Esophagus squamous epithelium (tissue), 5 donors: ENCODE measurements around the gene LKAAEAR1. TPM values are rescaled to one million over a fixed set of nuclear protein-coding genes. Genes with fewer than 3 reads are reported as not detected.
A peak's percentile ranks its signal among the peaks of the same experiment; 100 is the strongest.

ENCODE experiments used
- DNase-seq: peaks from one replicate; lab custom pipeline; 2025; lab: John Stamatoyannopoulos, UW
- H3K27ac ChIP-seq, 4 donors: fragments of 200-600 bp; sonication (generic); one replicate each; pipeline ENCODE4 v1.5.1; 2016 to 2019; ENCODE audit warnings: mild to moderate bottlenecking in 1 of 4
- H3K27me3 ChIP-seq, 4 donors: fragments of 200-600 bp; sonication (generic); 1 replicate in 3 of 4; 2 replicates in 1 of 4; pipeline versions ENCODE4 v1.5.1 to v1.6.0; 2017 to 2021; ENCODE audit warnings: antibody characterized with exemption in 1 of 4
- H3K36me3 ChIP-seq, 3 donors: fragments of 200-600 bp; sonication (generic); one replicate each; pipeline ENCODE4 v1.5.1; 2016 to 2019
- H3K4me1 ChIP-seq, 3 donors: fragments of 200-600 bp; sonication (generic); one replicate each; pipeline ENCODE4 v1.5.1; 2017 to 2019
- H3K4me3 ChIP-seq, 4 donors: fragments of 200-600 bp; sonication (generic); 1 replicate in 3 of 4; 2 replicates in 1 of 4; pipeline ENCODE4 v1.5.1; 2016 to 2019; ENCODE audit warnings: mild to moderate bottlenecking in 2 of 4, moderate library complexity in 1 of 4
- H3K9me3 ChIP-seq, 3 donors: fragments of 200-600 bp; sonication (generic); one replicate each; pipeline ENCODE4 v1.5.1; 2016 to 2019
- POLR2A ChIP-seq, 4 donors: fragments of 450-650 bp; IDR thresholded peaks; one replicate each; pipeline ENCODE4 v1.6.1; 2017; ENCODE audit warnings: antibody characterized with exemption in 4 of 4, mild to moderate bottlenecking in 4 of 4, moderate library complexity in 3 of 4
- WGBS, 2 donors: methylation state at CpG; one replicate each; pipeline ENCODE4 v1.1.5; 2018; 5-methylcytosine and 5-hydroxymethylcytosine counted together
- intact Hi-C: fragments of 100-400 bp; cut with DNase I; formaldehyde crosslinking; loops from one replicate; pipeline ENCODE4 v1.15.0; 2022
- total RNA-seq, 4 donors: library from RNA; depleted of rRNA; stranded (reverse); fragments of >200 nt; gene quantifications; one replicate each; pipeline ENCODE4 v1.1.0, GENCODE V29; 2016
- TF ChIP-seq, protein P1 (sequence below), 6 experiments: fragments of 450-650 bp in 4 of 6; fragments of 200-600 bp in 2 of 6; sonication (generic) in 2 of 6; IDR thresholded peaks; one replicate each; pipeline ENCODE4 v1.5.1; 2016 to 2019; ENCODE audit warnings: antibody characterized with exemption in 6 of 6, mild to moderate bottlenecking in 4 of 6, moderate library complexity in 4 of 6
- donor health status: DM: yes; HTN: yes; CAD: no.

Gene LKAAEAR1
- total RNA-seq, 4 donors from 2014 or later = not detected

DNA sequence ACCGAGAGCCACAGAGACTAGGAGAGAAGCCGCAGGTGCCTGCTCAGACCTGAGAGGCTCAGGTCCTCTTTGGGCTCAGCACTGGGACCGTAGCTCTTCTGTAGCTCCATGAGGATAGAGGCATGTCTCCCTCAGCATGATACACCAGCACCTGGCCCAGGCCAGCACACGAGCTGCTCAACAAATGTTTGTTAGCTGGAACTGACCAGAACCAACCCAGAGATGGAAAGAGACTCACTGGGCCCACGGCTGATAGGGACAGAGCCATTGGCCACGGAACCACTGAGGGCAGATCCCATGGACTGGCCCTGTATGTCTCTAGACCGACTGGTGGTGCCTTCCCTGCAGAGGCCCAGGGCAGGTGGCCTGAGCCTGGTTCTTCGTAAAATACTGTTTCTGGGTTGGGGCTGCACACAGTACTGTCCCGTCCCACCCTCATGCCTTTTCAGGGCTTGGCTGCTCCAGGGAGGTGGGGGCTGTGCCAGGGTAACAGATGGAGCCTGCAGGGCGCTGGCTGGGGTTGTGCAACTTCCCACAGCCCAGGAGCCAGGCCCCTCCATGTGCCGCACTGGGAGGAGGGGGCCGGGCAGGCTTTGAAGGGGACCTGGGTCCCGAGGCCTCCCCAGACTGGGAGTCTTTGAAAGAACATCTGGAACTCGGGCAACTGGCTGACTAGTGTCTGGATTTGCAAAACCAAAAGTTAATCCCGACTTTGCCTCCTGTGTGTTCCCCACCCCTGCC, 43.0 kb downstream of the LKAAEAR1 start:
- Histone ChIP-seq H3K36me3 (no peaks in the 10 kb centered on the region), H3K4me3 (peak overlapping the region in 1 of 4 donors; percentile 68), H3K4me1 (peaks cover 46 to 85% (median 59%) of the 10 kb centered on the region in 3 donors), H3K27ac (peak overlapping the region; percentile 28 to 87 (median 66)), H3K27me3 (peaks cover 0 to 90% (median 0%) of the 10 kb centered on the region in 4 donors), H3K9me3 (no peaks in the 10 kb centered on the region)
- DNase-seq = no peak
- intact Hi-C loops = no loop called here
- WGBS, 2 donors = 51 to 66% methylated on average over 2 to 7 of the region's 15 CpGs
- TF ChIP-seq, protein P1, sequence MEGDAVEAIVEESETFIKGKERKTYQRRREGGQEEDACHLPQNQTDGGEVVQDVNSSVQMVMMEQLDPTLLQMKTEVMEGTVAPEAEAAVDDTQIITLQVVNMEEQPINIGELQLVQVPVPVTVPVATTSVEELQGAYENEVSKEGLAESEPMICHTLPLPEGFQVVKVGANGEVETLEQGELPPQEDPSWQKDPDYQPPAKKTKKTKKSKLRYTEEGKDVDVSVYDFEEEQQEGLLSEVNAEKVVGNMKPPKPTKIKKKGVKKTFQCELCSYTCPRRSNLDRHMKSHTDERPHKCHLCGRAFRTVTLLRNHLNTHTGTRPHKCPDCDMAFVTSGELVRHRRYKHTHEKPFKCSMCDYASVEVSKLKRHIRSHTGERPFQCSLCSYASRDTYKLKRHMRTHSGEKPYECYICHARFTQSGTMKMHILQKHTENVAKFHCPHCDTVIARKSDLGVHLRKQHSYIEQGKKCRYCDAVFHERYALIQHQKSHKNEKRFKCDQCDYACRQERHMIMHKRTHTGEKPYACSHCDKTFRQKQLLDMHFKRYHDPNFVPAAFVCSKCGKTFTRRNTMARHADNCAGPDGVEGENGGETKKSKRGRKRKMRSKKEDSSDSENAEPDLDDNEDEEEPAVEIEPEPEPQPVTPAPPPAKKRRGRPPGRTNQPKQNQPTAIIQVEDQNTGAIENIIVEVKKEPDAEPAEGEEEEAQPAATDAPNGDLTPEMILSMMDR (IDR thresholded peaks at IDR 0.05) = no peak
- no peak for TF ChIP-seq POLR2A (IDR thresholded peaks at IDR 0.05)

DNA sequence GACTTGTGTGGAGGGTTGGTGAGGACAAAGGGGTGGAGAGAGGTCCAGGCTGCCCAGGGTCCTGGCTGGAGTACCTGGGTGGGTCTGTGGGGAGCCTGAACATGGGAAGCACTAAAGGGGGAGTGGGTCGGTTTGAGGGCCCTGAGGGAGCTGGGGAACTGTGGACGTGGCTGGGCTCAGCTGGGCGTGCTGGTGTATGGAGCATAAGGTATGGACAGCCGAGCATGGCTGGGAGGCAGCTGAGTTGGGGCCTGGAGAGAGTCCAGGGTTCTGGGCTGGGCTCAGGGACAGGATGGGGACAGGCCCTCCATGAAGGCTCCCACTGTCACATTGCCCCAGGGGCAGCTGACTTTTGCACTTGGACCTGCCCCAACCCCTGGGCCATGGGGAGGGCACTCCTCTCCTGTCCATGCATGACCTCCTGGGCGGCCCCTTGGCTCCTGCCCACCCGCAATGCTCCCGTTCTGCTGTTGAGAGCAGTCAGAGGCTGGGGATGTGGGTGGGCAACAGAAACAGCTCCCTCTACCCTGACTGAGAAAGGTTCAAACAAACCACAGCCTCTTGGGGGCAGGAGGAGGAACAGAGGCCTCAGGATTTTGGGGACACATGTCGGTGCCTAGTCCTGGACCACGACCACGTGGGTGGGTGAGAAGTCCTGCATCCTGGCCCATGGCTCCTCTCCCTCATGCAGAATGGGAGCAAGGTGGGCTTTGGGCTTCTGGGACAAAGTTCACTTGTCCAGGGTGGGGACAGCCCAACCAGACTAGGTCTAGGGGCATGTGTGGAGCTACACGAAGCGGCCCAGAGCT, 43.8 kb downstream of the LKAAEAR1 start:
- H3K27me3 ChIP-seq = peaks cover 0 to 85% (median 0%) of the 10 kb centered on the region in 4 donors

DNA sequence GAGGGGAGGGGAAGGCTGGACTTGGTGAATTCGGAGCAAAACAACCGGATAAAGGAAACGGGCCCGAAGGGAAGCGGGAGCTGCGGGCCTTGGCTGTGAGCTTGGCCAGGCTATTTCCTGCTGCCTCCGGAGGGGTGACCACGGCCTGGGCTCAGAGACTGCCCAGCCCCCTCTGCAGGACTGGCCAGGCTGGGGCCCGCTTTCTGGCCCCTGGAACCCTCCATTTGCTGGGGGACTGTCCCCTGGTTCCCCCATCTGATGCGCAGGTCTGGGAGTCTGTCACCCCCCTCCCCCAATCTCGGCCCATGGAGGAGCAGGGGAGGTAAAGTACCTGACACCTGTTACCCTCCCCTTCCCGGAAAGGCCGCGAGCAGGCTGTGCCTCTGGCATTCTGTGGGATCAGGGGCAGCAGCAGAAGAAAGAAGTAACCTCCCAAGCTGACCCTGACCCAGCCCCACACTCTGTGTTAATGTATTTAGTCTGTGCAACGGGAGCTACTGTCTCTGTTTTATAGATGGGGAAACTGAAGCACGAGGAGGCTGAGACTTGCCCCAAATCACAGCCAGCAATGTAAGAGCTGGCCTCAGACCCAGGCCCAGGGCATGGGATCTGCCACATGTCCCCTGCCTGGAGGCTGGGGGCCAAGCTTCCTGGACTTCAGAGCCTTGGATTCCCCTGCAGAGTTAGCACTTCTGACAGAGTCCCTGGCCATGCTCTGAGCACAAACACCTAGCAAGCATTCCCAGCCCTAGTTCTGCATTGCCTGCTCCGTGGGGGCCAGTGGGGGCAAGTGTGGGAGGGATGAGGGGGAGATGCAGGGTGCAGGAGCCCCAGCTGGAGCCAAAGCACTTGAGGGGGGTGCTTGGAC, 44.7 kb downstream of the LKAAEAR1 start:
- intact Hi-C loops = loop anchor here (10.0 kb wide), 1 partner anchor 55 kb away; the partner anchor contains the start of gene PRPF6
- peaks cover 0 to 11% (median 0%) of the 10 kb centered on the region in 3 donors for H3K36me3 ChIP-seq
- 5 to 6% methylated on average over 8 to 13 of the region's 17 CpGs for WGBS, 2 donors
- peak overlapping the region; percentile 42 to 72 (median 58) for H3K4me3 ChIP-seq
- peaks cover 37 to 72% (median 49%) of the 10 kb centered on the region in 3 donors for H3K4me1 ChIP-seq
- no peak for DNase-seq
- H3K27me3 ChIP-seq = peaks cover 0 to 76% (median 0%) of the 10 kb centered on the region in 4 donors
- TF ChIP-seq, protein P1 (IDR thresholded peaks at IDR 0.05) = no peak
- TF ChIP-seq POLR2A (IDR thresholded peaks at IDR 0.05) = no peak
- no peaks in the 10 kb centered on the region for H3K9me3 ChIP-seq
- peak overlapping the region in 3 of 4 donors; percentile 71 to 87 (median 79) for H3K27ac ChIP-seq

More for the DNA sequence above, 43.8 kb downstream of the LKAAEAR1 start:
- no peak for DNase-seq
- TF ChIP-seq POLR2A (IDR thresholded peaks at IDR 0.05) = no peak
- TF ChIP-seq, protein P1 (IDR thresholded peaks at IDR 0.05) = no peak
- peaks cover 46 to 78% (median 58%) of the 10 kb centered on the region in 3 donors for H3K4me1 ChIP-seq
- intact Hi-C loops = no loop called here
- H3K9me3 ChIP-seq = no peaks in the 10 kb centered on the region
- H3K27ac ChIP-seq = peak overlapping the region in 3 of 4 donors; percentile 26 to 87 (median 79)
- WGBS, 2 donors = 68 to 75% methylated on average over 7 of the region's 12 CpGs
- peaks cover 0 to 2% (median 0%) of the 10 kb centered on the region in 3 donors for H3K36me3 ChIP-seq
- no peak overlapping the region for H3K4me3 ChIP-seq

DNA sequence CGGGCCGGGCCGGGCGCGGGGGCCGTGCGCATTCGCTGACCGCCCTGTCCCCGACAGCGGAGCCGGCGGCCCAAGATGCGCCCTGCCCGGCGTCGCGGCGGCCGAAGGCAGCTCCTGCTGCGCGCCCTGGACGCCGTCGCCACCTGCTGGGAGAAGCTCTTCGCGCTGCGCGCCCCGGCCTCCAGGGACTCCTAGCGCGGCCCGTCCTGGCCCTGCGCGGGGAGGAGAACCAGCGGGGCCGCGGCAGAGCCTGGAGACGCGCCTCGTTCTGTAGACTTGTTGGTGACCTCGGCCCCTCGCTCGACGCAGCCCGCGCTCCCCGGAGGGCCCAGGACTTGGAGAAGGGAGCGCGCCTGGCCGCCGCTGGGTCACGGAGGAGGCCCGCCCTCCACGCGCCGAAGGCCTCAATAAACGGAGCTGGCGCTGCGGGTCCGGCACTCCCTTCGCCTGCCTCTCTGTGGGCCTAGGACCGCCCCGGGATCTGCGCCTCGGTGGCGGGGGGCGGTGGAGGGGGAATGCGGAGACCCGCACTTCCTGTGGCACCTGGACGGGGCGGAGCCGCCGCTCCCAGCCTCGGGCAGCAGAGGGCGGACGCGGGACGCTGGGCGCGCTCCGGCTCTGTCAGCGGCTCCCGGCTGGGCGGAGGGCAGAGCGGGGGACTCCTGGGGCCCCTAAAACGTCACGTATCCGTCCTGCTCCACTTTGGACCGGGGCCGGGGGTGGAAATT, 45.5 kb downstream of the LKAAEAR1 start:
- intact Hi-C loops = loop anchor here (10.0 kb wide), 1 partner anchor 54 kb away; the partner anchor contains the start of gene PRPF6
- peak overlapping the region; percentile 42 to 72 (median 58) for H3K4me3 ChIP-seq
- no peaks in the 10 kb centered on the region for H3K9me3 ChIP-seq
- 5% methylated on average over 4 of the region's 91 CpGs; no CpG with 5 or more reads in 1 of the 2 donors for WGBS, 2 donors
- H3K4me1 ChIP-seq = peaks cover 34 to 72% (median 44%) of the 10 kb centered on the region in 3 donors
- H3K27ac ChIP-seq = peak overlapping the region; percentile 68 to 87 (median 75)
- peaks cover 0 to 73% (median 0%) of the 10 kb centered on the region in 4 donors for H3K27me3 ChIP-seq
- TF ChIP-seq POLR2A (IDR thresholded peaks at IDR 0.05) = no peak
- TF ChIP-seq, protein P1 (IDR thresholded peaks at IDR 0.05) = peak; percentile 54 to 74 (median 62)
- DNase-seq = no peak
- H3K36me3 ChIP-seq = peaks cover 0 to 19% (median 0%) of the 10 kb centered on the region in 3 donors
